B cell (primary cell): ENCODE data around the gene MAD1L1. TPM values are rescaled to one million over a fixed set of nuclear protein-coding genes. Genes with fewer than 3 reads are reported as not detected.

Experiments used
- ATAC-seq: fragments of 200-7000 bp; cut with Tn5 transposase; one replicate; pipeline ENCODE4 v1.10.0; 2021; ENCODE audit warnings: low read depth, mild to moderate bottlenecking, moderate number of reproducible peaks, moderate library complexity
- CTCF ChIA-PET: fragments of 350-600 bp; sonication (Branson Sonifier 250); formaldehyde crosslinking; loops from one replicate; lab custom pipeline; 2021; ENCODE audit warnings: antibody characterized with exemption, inconsistent platforms; lab: Charles Lee
- POLR2A ChIA-PET: fragments of 350-600 bp; sonication (Branson Sonifier 250); formaldehyde crosslinking; loops from one replicate; lab custom pipeline; 2021; ENCODE audit warnings: antibody characterized with exemption; lab: Charles Lee
- DNase-seq: peaks from one replicate; pipeline ENCODE4 v3.0.0; 2013
- H2AFZ ChIP-seq: 2 replicates; pipeline ENCODE4 v1.6.1; 2012; ENCODE audit warnings: mild to moderate bottlenecking, low read depth, low read length; ENCODE audit not compliant: insufficient read depth, poor library complexity, severe bottlenecking
- H3K27ac ChIP-seq, 2 donors: 1 replicate in 1 of 2; 2 replicates in 1 of 2; pipeline ENCODE4 v1.5.1; 2012 to 2013; ENCODE audit warnings: low read length in 2 of 2, mild to moderate bottlenecking in 2 of 2, moderate library complexity in 1 of 2
- H3K27me3 ChIP-seq, 4 experiments: fragments of 200-600 bp in 1 of 4; sonication (generic) in 1 of 4; replicated peaks in 1 of 4; 1 replicate in 2 of 4; 2 replicates in 2 of 4; pipeline versions ENCODE4 v1.6.1 to v1.7.0; 2013 to 2016; ENCODE audit warnings: low read length in 3 of 4, mild to moderate bottlenecking in 2 of 4, mixed read lengths in 1 of 4, moderate library complexity in 1 of 4; ENCODE audit not compliant: insufficient read depth in 4 of 4, control insufficient read depth in 3 of 4; ENCODE audit errors: control extremely low read depth in 1 of 4
- H3K36me3 ChIP-seq, 2 experiments: replicated peaks in 1 of 2; 1 replicate in 1 of 2; 2 replicates in 1 of 2; pipeline versions ENCODE4 v1.6.1 to v1.7.1; 2013; ENCODE audit warnings: low read length in 1 of 2; ENCODE audit not compliant: insufficient read depth in 2 of 2, control insufficient read depth in 1 of 2; ENCODE audit errors: control extremely low read depth in 1 of 2, extremely low read depth in 1 of 2
- H3K4me1 ChIP-seq, 2 donors: fragments of 200-600 bp in 1 of 2; sonication (generic) in 1 of 2; 1 replicate in 1 of 2; 2 replicates in 1 of 2; pipeline versions ENCODE4 v1.5.1 to v1.6.1; 2013 to 2017; ENCODE audit warnings: low read length in 2 of 2; ENCODE audit not compliant: control insufficient read depth in 2 of 2, insufficient read depth in 2 of 2
- H3K4me2 ChIP-seq: replicated peaks from 2 replicates; pipeline ENCODE3; 2012; ENCODE audit warnings: mild to moderate bottlenecking, low read depth, low read length; ENCODE audit not compliant: poor library complexity, severe bottlenecking
- H3K4me3 ChIP-seq, 5 experiments: fragments of 200-600 bp in 1 of 5; sonication (generic) in 1 of 5; 1 replicate in 3 of 5; 2 replicates in 2 of 5; pipeline versions ENCODE4 v1.5.1 to v1.7.0; 2011 to 2016; ENCODE audit warnings: low read length in 4 of 5, mild to moderate bottlenecking in 4 of 5, low read depth in 2 of 5, control low read depth in 1 of 5, moderate library complexity in 1 of 5; ENCODE audit not compliant: insufficient read depth in 1 of 5; ENCODE audit errors: control extremely low read depth in 1 of 5, extremely low read depth in 1 of 5
- H3K79me2 ChIP-seq: fragments of 200-600 bp; sonication (generic); one replicate; pipeline ENCODE4 v1.6.0; 2016; ENCODE audit warnings: low read length; ENCODE audit not compliant: control insufficient read depth, insufficient read depth
- H3K9ac ChIP-seq: fragments of 200-600 bp; sonication (generic); 2 replicates; pipeline ENCODE4 v1.6.1; 2017; ENCODE audit warnings: mild to moderate bottlenecking, low read length, moderate library complexity
- H3K9me3 ChIP-seq, 3 donors: one replicate each; pipeline versions ENCODE4 v1.6.1 to v1.7.1; 2013; ENCODE audit warnings: low read length in 2 of 3; ENCODE audit not compliant: control insufficient read depth in 2 of 3, insufficient read depth in 1 of 3; ENCODE audit errors: control extremely low read depth in 1 of 3
- H4K20me1 ChIP-seq: 2 replicates; pipeline ENCODE4 v1.6.0; 2012; ENCODE audit warnings: mild to moderate bottlenecking, low read length; ENCODE audit not compliant: insufficient read depth, control insufficient read depth, poor library complexity, severe bottlenecking
- H3K27ac Mint-ChIP-seq: one replicate; pipeline ENCODE4 v1.8.0; 2021; ENCODE audit warnings: mixed read lengths
- H3K27me3 Mint-ChIP-seq: one replicate; pipeline ENCODE4 v1.8.0; 2021; ENCODE audit warnings: mixed read lengths
- H3K4me1 Mint-ChIP-seq: one replicate; pipeline ENCODE4 v1.8.0; 2021; ENCODE audit warnings: mixed read lengths
- H3K4me3 Mint-ChIP-seq: one replicate; pipeline ENCODE4 v1.8.0; 2021; ENCODE audit warnings: mixed read lengths
- H3K9me3 Mint-ChIP-seq: one replicate; pipeline ENCODE4 v1.8.0; 2022; ENCODE audit warnings: mixed read lengths; ENCODE audit not compliant: insufficient read depth
- CTCF ChIP-seq: fragments of 200-600 bp; IDR thresholded peaks from one replicate; pipeline ENCODE4 v1.8.0; 2022; ENCODE audit warnings: antibody characterized with exemption, mild to moderate bottlenecking
- EZH2 ChIP-seq: IDR thresholded peaks from 2 replicates; pipeline ENCODE4 v1.6.1; 2012; ENCODE audit warnings: borderline replicate concordance, low read depth, mild to moderate bottlenecking, moderate library complexity, low read length; ENCODE audit not compliant: insufficient read depth, poor library complexity, severe bottlenecking
- WGBS: methylation state at CpG from one replicate; pipeline ENCODE4 v1.1.5; 2013; ENCODE audit warnings: missing lambda C conversion rate; ENCODE audit not compliant: insufficient coverage; 5-methylcytosine and 5-hydroxymethylcytosine counted together
- intact Hi-C: fragments of 100-400 bp; cut with micrococcal nuclease; formaldehyde crosslinking; loops from one replicate; pipeline ENCODE4 v1.10.0; 2022
- polyA plus RNA-seq: library from polyadenylated mRNA; depleted of rRNA; stranded (reverse); fragments of >200 nt; gene quantifications from 2 replicates; pipeline ENCODE4 v1.2.3, GENCODE V29; 2012
- total RNA-seq, 2 donors: library from RNA; stranded (reverse); fragments of 120-200 nt in 1 of 2; gene quantifications; 1 replicate in 1 of 2; 2 replicates in 1 of 2; pipeline versions ENCODE4 v1.2.3 to v1.2.4, GENCODE V29; 2013 to 2022

MAD1L1 gene
- total and polyA plus RNA-seq, 2 donors (not counting 1 experiment from before 2014, with no cell fraction given): 86.7 to 110 TPM

DNA sequence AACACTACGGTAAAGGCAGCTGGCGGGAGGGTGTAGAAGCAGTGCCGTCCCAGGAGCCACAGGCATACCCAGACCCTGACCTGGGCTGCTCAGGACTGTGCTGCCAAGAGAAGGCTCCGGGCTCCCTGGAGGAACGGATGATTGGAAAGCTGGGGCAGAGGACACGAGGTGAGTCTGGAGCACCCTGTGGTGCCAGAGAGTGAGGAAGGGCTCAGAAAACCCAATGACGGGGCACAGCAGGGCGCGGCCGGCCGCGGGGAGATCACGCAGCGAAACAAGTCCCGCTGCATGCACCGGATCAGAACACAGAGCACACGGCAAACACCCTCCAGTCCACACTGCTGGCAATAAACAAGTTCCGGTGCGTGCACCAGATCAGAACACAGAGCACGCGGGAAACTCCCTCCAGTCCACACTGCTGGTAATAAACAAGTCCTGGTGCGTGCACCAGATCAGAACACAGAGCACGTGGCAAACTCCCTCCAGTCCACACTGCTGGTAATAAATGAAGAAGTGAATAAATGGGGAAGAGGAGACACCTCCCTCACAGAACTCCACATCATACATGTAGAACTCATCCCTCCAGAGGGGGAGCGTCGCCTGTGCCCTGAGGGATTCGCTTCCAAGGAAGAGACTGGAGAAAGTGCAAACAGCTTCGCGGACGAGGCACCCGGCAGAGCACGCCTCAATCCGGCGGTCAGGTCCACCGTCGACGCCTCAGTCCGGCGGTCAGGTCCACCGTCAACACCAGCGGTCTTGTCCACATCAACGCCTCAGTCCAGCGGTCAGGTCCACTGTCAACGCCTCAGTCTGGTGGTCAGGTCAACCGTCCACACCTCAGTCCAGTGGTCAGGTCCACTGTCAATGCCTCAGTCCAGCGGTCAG is 265.0 kb downstream of the MAD1L1 start:
- intact Hi-C loops: no loop called here
- WGBS: 87% methylated on average over 42 of the region's 45 CpGs
- Histone ChIP-seq H3K9me3 (peaks cover 0 to 9% (median 0%) of the 10 kb centered on the region in 3 donors), H3K4me3 (no peak overlapping the region), H3K4me1 (peaks cover 8% of the 10 kb centered on the region in 2 donors), H3K27me3 (no peaks in the 10 kb centered on the region), H3K4me2 (peak overlapping the region; percentile 22), H2AFZ (no peak overlapping the region), H3K27ac (peak overlapping the region in 1 of 2 donors; percentile 42), H3K9ac (no peak overlapping the region), H3K36me3 (peaks cover 0 to 15% of the 10 kb centered on the region in 2 experiments), H3K79me2 (peaks cover 19% of the 10 kb centered on the region), H4K20me1 (no peaks in the 10 kb centered on the region)
- TF ChIP-seq CTCF: no peak
- no peak for TF ChIP-seq EZH2
- Mint-ChIP-seq H3K27ac (peak overlapping the region; percentile 28), H3K27me3 (no peaks in the 10 kb centered on the region), H3K4me3 (peak overlapping the region; percentile 13), H3K9me3 (no peaks in the 10 kb centered on the region), H3K4me1 (peaks cover 26% of the 10 kb centered on the region)
- DNase-seq: peak; percentile 50
- ATAC-seq: peak; percentile 45
- POLR2A ChIA-PET: no interaction called here
- CTCF ChIA-PET: interaction anchor here (2.6 kb wide), 1 partner anchor 132 kb away, joined by 7 read pairs; no protein-coding TSS in a partner anchor

DNA sequence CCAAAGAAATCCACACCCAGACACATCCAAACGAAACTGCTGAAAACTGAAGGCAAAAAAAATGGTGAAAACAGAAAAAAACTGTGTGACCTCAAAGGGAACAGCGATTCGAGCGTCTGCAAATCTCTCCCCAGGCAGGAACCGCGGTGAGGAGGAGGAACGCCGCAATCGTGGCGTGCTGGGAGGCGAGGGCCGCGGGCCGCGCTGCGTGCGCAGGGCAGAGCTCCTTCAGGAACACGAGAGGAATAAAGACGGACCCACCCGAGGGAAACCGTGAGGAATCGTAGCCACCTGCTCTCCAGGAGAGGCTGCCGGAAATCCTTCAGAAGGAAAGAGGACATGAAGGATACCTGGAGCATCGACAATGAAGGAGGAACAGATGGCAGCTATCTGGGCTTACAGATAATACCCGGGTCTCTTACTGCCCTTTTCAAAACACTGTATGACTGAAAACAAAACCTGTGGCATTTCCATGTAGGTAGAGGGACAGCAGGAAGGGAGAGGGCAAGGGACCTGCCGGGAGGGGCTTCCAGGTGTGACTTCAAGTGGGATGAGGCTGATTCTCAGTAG is 266.0 kb downstream of the MAD1L1 start:
- Histone ChIP-seq H3K36me3 (peaks cover 0 to 15% of the 10 kb centered on the region in 2 experiments), H3K4me3 (no peak overlapping the region), H3K79me2 (peaks cover 19% of the 10 kb centered on the region), H3K4me1 (peaks cover 8% of the 10 kb centered on the region in 2 donors), H3K27me3 (no peaks in the 10 kb centered on the region), H2AFZ (no peak overlapping the region), H3K4me2 (no peak overlapping the region), H4K20me1 (no peaks in the 10 kb centered on the region), H3K27ac (no peak overlapping the region), H3K9me3 (peaks cover 0 to 12% (median 4%) of the 10 kb centered on the region in 3 donors), H3K9ac (no peak overlapping the region)
- peaks cover 26% of the 10 kb centered on the region for H3K4me1 Mint-ChIP-seq
- CTCF ChIA-PET: no interaction called here
- ATAC-seq: no peak
- TF ChIP-seq CTCF (no peak), EZH2 (no peak)
- H3K9me3 Mint-ChIP-seq: peaks cover 2% of the 10 kb centered on the region
- 98% methylated on average over 23 of the region's 26 CpGs for WGBS
- H3K27me3 Mint-ChIP-seq: no peaks in the 10 kb centered on the region
- H3K4me3 Mint-ChIP-seq: no peak overlapping the region
- no peak overlapping the region for H3K27ac Mint-ChIP-seq
- intact Hi-C loops: no loop called here
- DNase-seq: no peak
- POLR2A ChIA-PET: no interaction called here
